ENCODE data around the gene TTC32. TPM values are rescaled to one million over a fixed set of nuclear protein-coding genes. Genes with fewer than 3 reads are reported as not detected.

TTC32 gene
- total RNA-seq, 2 donors from 2014 or later, result 2.0 to 9.3 TPM

GRCh38 chr2:19850056-19851050 is 51.4 kb downstream of the TTC32 start:
- WGBS, 2 donors, result 79 to 82% methylated on average over 12 to 14 of the region's 14 CpGs
- Histone ChIP-seq H3K4me3 (no peak overlapping the region), H3K27ac (no peak overlapping the region), H3K36me3 (replicated peaks in 1 of 2; ENCODE audit: insufficient read depth in 1 of 2, low read depth in 2 of 2) (no peaks in the 10 kb centered on the region), H3K4me1 (no peaks in the 10 kb centered on the region), H3K27me3 (no peaks in the 10 kb centered on the region), H3K9me3 (no peaks in the 10 kb centered on the region)
- TF ChIP-seq, protein P1, sequence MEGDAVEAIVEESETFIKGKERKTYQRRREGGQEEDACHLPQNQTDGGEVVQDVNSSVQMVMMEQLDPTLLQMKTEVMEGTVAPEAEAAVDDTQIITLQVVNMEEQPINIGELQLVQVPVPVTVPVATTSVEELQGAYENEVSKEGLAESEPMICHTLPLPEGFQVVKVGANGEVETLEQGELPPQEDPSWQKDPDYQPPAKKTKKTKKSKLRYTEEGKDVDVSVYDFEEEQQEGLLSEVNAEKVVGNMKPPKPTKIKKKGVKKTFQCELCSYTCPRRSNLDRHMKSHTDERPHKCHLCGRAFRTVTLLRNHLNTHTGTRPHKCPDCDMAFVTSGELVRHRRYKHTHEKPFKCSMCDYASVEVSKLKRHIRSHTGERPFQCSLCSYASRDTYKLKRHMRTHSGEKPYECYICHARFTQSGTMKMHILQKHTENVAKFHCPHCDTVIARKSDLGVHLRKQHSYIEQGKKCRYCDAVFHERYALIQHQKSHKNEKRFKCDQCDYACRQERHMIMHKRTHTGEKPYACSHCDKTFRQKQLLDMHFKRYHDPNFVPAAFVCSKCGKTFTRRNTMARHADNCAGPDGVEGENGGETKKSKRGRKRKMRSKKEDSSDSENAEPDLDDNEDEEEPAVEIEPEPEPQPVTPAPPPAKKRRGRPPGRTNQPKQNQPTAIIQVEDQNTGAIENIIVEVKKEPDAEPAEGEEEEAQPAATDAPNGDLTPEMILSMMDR (IDR thresholded peaks at IDR 0.05), result no peak
- intact Hi-C loops (cut with DNase I), result no loop called here
- ATAC-seq (no peak), DNase-seq (no peak)

DNA sequence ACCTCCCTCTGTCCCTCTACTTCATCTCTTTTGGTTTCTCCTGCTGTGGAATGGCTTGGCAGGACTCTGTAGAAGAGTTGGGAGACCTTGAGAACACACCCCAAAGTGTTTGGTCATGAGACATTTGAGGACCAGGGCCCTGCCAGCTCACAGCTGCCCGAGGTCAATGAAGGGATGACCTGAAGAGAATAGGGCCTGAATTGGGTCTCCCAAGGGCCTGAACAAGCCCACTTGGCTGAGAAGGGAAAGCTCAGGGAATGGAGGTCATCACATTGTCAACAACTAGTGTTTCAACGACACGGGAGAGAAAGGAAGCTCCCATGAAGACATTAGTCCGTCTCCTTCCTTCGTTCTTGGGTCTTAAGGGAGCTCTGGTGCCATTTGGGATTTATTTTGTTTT is 52.8 kb downstream of the TTC32 start:
- H3K9me3 ChIP-seq, result no peaks in the 10 kb centered on the region
- H3K27me3 ChIP-seq, result no peaks in the 10 kb centered on the region
- no peaks in the 10 kb centered on the region for H3K4me1 ChIP-seq
- H3K27ac ChIP-seq, result no peak overlapping the region
- H3K36me3 ChIP-seq (replicated peaks in 1 of 2; ENCODE audit: insufficient read depth in 1 of 2, low read depth in 2 of 2), result no peaks in the 10 kb centered on the region
- TF ChIP-seq, protein P1 (IDR thresholded peaks at IDR 0.05), result no peak
- no peak for TF ChIP-seq POLR2A (IDR thresholded peaks at IDR 0.05)
- 80 to 84% methylated on average over 5 of the region's 5 CpGs for WGBS, 2 donors
- intact Hi-C loops (cut with DNase I), result no loop called here
- DNase-seq (no peak), ATAC-seq (no peak)
- H3K4me3 ChIP-seq, result no peak overlapping the region

GRCh38 chr2:19848029-19848750 is 53.6 kb downstream of the TTC32 start:
- no peak for TF ChIP-seq POLR2A (IDR thresholded peaks at IDR 0.05)
- TF ChIP-seq, protein P1 (IDR thresholded peaks at IDR 0.05), result no peak
- Histone ChIP-seq H3K27me3 (no peaks in the 10 kb centered on the region), H3K27ac (no peak overlapping the region), H3K36me3 (replicated peaks in 1 of 2; ENCODE audit: insufficient read depth in 1 of 2, low read depth in 2 of 2) (no peaks in the 10 kb centered on the region), H3K4me1 (no peaks in the 10 kb centered on the region), H3K9me3 (no peaks in the 10 kb centered on the region), H3K4me3 (no peak overlapping the region)
- DNase-seq (no peak), ATAC-seq (no peak)
- intact Hi-C loops (cut with DNase I), result no loop called here
- 93 to 96% methylated on average over 11 of the region's 11 CpGs for whole genome bisulfite sequencing, 2 donors

GRCh38 chr2:19847486-19847885 is 54.3 kb downstream of the TTC32 start:
- no peaks in the 10 kb centered on the region for H3K27me3 ChIP-seq
- ATAC-seq, result no peak
- 84 to 85% methylated on average over 4 of the region's 4 CpGs for WGBS, 2 donors

More at GRCh38 chr2:19847486-19847885, 54.3 kb downstream of the TTC32 start:
- H3K4me3 ChIP-seq, result no peak overlapping the region
- no peaks in the 10 kb centered on the region for H3K9me3 ChIP-seq
- H3K4me1 ChIP-seq, result no peaks in the 10 kb centered on the region
- no peaks in the 10 kb centered on the region for H3K36me3 ChIP-seq (replicated peaks in 1 of 2; ENCODE audit: insufficient read depth in 1 of 2, low read depth in 2 of 2)
- no peak for DNase-seq
- no peak for TF ChIP-seq POLR2A (IDR thresholded peaks at IDR 0.05)
- TF ChIP-seq, protein P1 (IDR thresholded peaks at IDR 0.05), result no peak
- no peak overlapping the region for H3K27ac ChIP-seq
- intact Hi-C loops (cut with DNase I), result no loop called here

Other genes starting within 250 kb of the TTC32 start
- 1 to 10 TPM; 6.7 to 8.9 TPM for gene WDR35, start 88.1 kb upstream of the TTC32 start, total RNA-seq
- not detected for gene MATN3, start 110.7 kb upstream of the TTC32 start, total RNA-seq
- 100 to 1,000 TPM in 1 of 2 donors, 10 to 100 TPM in 1; 39.9 to 100 TPM for gene LAPTM4A, start 149.6 kb upstream of the TTC32 start, total RNA-seq